PC-9 (cell line): ENCODE data around the gene FAM168A.

ENCODE experiments used
- EZH2 ChIP-seq: fragments of 200-600 bp; sonication (generic); IDR thresholded peaks from 2 replicates; pipeline ENCODE4 v1.8.0; 2017; ENCODE audit warnings: antibody characterized with exemption, low read depth
- TF ChIP-seq, protein P1 (sequence below): fragments of 200-600 bp; sonication (generic); conservative IDR thresholded peaks from 2 replicates; pipeline ENCODE4 v1.6.1; 2017; ENCODE audit warnings: mixed run types, antibody characterized with exemption, mild to moderate bottlenecking, moderate library complexity

DNA sequence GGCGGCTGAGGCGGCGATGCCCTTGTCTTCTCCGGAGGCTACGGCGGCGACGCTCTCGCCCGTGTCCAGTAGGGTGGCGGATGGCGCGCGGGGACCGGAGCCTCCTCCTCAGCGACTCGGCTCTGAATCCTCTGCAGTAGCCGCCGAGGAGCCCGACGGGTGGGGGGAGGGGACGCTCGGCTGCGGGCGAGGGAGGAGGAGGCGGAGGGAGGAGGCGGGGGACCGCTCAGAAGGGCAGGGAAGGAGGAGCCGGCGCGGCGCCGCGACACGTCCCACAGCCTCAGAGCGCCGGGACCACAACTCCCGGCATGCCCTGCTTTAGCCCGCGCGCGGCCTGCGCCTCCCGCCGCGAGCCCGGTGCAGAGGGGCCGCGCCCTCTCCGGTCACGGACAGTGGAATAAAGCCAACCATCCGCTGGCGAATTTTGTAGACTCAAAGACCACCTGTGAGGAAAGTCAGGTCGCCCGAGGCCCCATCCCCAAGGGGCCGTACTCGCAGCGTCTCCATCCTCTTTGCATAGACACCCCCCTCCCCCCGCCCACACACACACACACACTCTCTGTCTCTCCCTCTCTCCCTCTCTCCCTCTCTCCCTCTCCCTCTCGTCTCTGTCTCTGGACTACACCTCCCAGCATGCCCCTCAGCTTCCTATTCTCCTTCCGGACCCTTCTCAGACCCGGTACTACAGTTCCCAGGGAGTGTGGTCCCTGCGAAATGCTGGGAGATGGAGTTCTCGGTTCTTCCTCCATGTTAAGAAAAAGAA, at the start of gene FAM168A:
- TF ChIP-seq, protein P1, sequence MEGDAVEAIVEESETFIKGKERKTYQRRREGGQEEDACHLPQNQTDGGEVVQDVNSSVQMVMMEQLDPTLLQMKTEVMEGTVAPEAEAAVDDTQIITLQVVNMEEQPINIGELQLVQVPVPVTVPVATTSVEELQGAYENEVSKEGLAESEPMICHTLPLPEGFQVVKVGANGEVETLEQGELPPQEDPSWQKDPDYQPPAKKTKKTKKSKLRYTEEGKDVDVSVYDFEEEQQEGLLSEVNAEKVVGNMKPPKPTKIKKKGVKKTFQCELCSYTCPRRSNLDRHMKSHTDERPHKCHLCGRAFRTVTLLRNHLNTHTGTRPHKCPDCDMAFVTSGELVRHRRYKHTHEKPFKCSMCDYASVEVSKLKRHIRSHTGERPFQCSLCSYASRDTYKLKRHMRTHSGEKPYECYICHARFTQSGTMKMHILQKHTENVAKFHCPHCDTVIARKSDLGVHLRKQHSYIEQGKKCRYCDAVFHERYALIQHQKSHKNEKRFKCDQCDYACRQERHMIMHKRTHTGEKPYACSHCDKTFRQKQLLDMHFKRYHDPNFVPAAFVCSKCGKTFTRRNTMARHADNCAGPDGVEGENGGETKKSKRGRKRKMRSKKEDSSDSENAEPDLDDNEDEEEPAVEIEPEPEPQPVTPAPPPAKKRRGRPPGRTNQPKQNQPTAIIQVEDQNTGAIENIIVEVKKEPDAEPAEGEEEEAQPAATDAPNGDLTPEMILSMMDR: no peak
- TF ChIP-seq EZH2: no peak
